WTC11 (cell line): ENCODE data around the gene NDRG2. TPM values are rescaled to one million over a fixed set of nuclear protein-coding genes. Genes with fewer than 3 reads are reported as not detected.

ENCODE experiments used
- ATAC-seq: fragments of 200-7000 bp; cut with Tn5 transposase; 2 replicates; pipeline ENCODE4 v1.10.0; 2021; ENCODE audit warnings: mild to moderate bottlenecking, moderate library complexity
- CTCF ChIA-PET: fragments of 300-600 bp; sonication (Branson Sonifier 250); formaldehyde crosslinking; loops from one replicate; lab custom pipeline; 2021; ENCODE audit warnings: antibody characterized with exemption; lab: Charles Lee
- POLR2A ChIA-PET: fragments of 350-600 bp; sonication (Branson Sonifier 250); formaldehyde crosslinking; loops from one replicate; lab custom pipeline; 2021; ENCODE audit warnings: antibody characterized with exemption; lab: Charles Lee
- DNase-seq: peaks from one replicate; pipeline ENCODE4 v3.0.0; 2021; ENCODE audit warnings: low spot score
- H3K27ac Mint-ChIP-seq: 2 replicates; pipeline ENCODE4 v1.8.0; 2021; ENCODE audit warnings: mixed read lengths
- H3K27me3 Mint-ChIP-seq: 2 replicates; pipeline ENCODE4 v1.8.0; 2021; ENCODE audit warnings: low read depth, mild to moderate bottlenecking, moderate library complexity, mixed read lengths
- H3K36me3 Mint-ChIP-seq: 2 replicates; pipeline ENCODE4 v1.8.0; 2021; ENCODE audit warnings: mixed read lengths
- H3K4me1 Mint-ChIP-seq: 2 replicates; pipeline ENCODE4 v1.8.0; 2022; ENCODE audit warnings: mixed read lengths
- H3K4me3 Mint-ChIP-seq: 2 replicates; pipeline ENCODE4 v1.8.0; 2021; ENCODE audit warnings: mild to moderate bottlenecking, moderate library complexity, mixed read lengths
- H3K9me3 Mint-ChIP-seq: 2 replicates; pipeline ENCODE4 v1.8.0; 2021; ENCODE audit warnings: mixed read lengths
- AR ChIP-seq: fragments of 250-450 bp; sonication (Bioruptor Pico); IDR thresholded peaks from 2 replicates; pipeline ENCODE4 v1.9.0; 2021; ENCODE audit warnings: mild to moderate bottlenecking
- E2F4 ChIP-seq: sonication (generic); formaldehyde crosslinking; IDR thresholded peaks from 2 replicates; pipeline ENCODE4 v1.8.1; 2022; ENCODE audit warnings: low read depth, mild to moderate bottlenecking, moderate library complexity, missing genetic modification reagents, borderline replicate concordance
- E2F5 ChIP-seq: sonication (generic); formaldehyde crosslinking; IDR thresholded peaks from 2 replicates; pipeline ENCODE4 v1.8.1; 2022; ENCODE audit warnings: mild to moderate bottlenecking, moderate library complexity, missing genetic modification reagents
- ETV6 ChIP-seq: sonication (generic); formaldehyde crosslinking; IDR thresholded peaks from 2 replicates; pipeline ENCODE4 v1.8.1; 2022; ENCODE audit warnings: mild to moderate bottlenecking, missing genetic modification reagents
- FOXJ3 ChIP-seq: sonication (generic); formaldehyde crosslinking; IDR thresholded peaks from 2 replicates; pipeline ENCODE4 v1.9.0; 2021; ENCODE audit warnings: missing genetic modification reagents, mild to moderate bottlenecking, borderline replicate concordance
- GABPB1 ChIP-seq: sonication (generic); formaldehyde crosslinking; IDR thresholded peaks from 2 replicates; pipeline ENCODE4 v1.8.1; 2023; ENCODE audit warnings: mild to moderate bottlenecking, missing genetic modification reagents
- IRF2 ChIP-seq: sonication (generic); formaldehyde crosslinking; IDR thresholded peaks from 2 replicates; pipeline ENCODE4 v1.8.0; 2022; ENCODE audit warnings: low read depth, missing genetic modification reagents, borderline replicate concordance
- MLX ChIP-seq: sonication (generic); formaldehyde crosslinking; IDR thresholded peaks from 2 replicates; pipeline ENCODE4 v1.8.1; 2023; ENCODE audit warnings: mild to moderate bottlenecking, missing genetic modification reagents, moderate library complexity
- MXD4 ChIP-seq: fragments of 250-450 bp; sonication (Bioruptor Pico); IDR thresholded peaks from 2 replicates; pipeline ENCODE4 v1.8.0; 2021; ENCODE audit warnings: mild to moderate bottlenecking, moderate library complexity, borderline replicate concordance
- MYBL2 ChIP-seq: sonication (generic); formaldehyde crosslinking; IDR thresholded peaks from 2 replicates; pipeline ENCODE4 v1.8.1; 2023; ENCODE audit warnings: mild to moderate bottlenecking, moderate library complexity, missing genetic modification reagents
- NFATC4 ChIP-seq: fragments of 250-450 bp; sonication (Bioruptor Pico); IDR thresholded peaks from 2 replicates; pipeline ENCODE4 v1.9.0; 2021; ENCODE audit warnings: mild to moderate bottlenecking
- NFYB ChIP-seq: sonication (generic); formaldehyde crosslinking; conservative IDR thresholded peaks from 2 replicates; pipeline ENCODE4 v1.8.0; 2022; ENCODE audit warnings: low read depth, missing genetic modification reagents
- NR1H2 ChIP-seq: sonication (generic); formaldehyde crosslinking; IDR thresholded peaks from 2 replicates; pipeline ENCODE4 v1.9.0; 2021; ENCODE audit warnings: mild to moderate bottlenecking, moderate library complexity, missing genetic modification reagents
- OVOL2 ChIP-seq: fragments of 250-450 bp; sonication (Bioruptor Pico); IDR thresholded peaks from 2 replicates; pipeline ENCODE4 v1.9.0; 2021; ENCODE audit warnings: mild to moderate bottlenecking, borderline replicate concordance
- PREB ChIP-seq: sonication (generic); formaldehyde crosslinking; IDR thresholded peaks from 2 replicates; pipeline ENCODE4 v1.8.1; 2022; ENCODE audit warnings: mild to moderate bottlenecking, missing genetic modification reagents, moderate library complexity, borderline replicate concordance
- SP1 ChIP-seq: sonication (generic); formaldehyde crosslinking; conservative IDR thresholded peaks from 2 replicates; pipeline ENCODE4 v1.8.1; 2022; ENCODE audit warnings: missing genetic modification reagents
- USF1 ChIP-seq: sonication (generic); formaldehyde crosslinking; IDR thresholded peaks from 2 replicates; pipeline ENCODE4 v1.8.0; 2022; ENCODE audit warnings: mild to moderate bottlenecking, missing genetic modification reagents
- ZBTB21 ChIP-seq: sonication (generic); formaldehyde crosslinking; IDR thresholded peaks from 2 replicates; pipeline ENCODE4 v1.8.1; 2023; ENCODE audit warnings: mild to moderate bottlenecking, missing genetic modification reagents, borderline replicate concordance
- ZMAT4 ChIP-seq: fragments of 250-450 bp; sonication (Bioruptor Pico); IDR thresholded peaks from 2 replicates; pipeline ENCODE4 v1.9.0; 2021; ENCODE audit warnings: mild to moderate bottlenecking
- ZNF121 ChIP-seq: sonication (generic); formaldehyde crosslinking; IDR thresholded peaks from 2 replicates; pipeline ENCODE4 v1.8.0; 2023; ENCODE audit warnings: missing genetic modification reagents
- ZNF425 ChIP-seq: fragments of 250-450 bp; sonication (Bioruptor Pico); conservative IDR thresholded peaks from 2 replicates; pipeline ENCODE4 v1.9.0; 2021; ENCODE audit warnings: mild to moderate bottlenecking
- total RNA-seq: library from RNA; stranded (reverse); gene quantifications from 3 replicates; pipeline ENCODE4 v1.2.3, GENCODE V29; 2021

The NDRG2 gene
- total RNA-seq, 1 experiment from 2014 or later: 32.2 TPM

GRCh38 chr14:21061347-21061668 is 36.4 kb upstream of the NDRG2 start (continued):
- no peak for TF ChIP-seq SP1 (CRISPR knock-in tag)

GRCh38 chr14:21060614-21061346 is 35.9 kb upstream of the NDRG2 start:
- TF ChIP-seq MXD4 (CRISPR knock-in tag): no peak
- TF ChIP-seq NFATC4 (CRISPR knock-in tag): no peak
- no peak for TF ChIP-seq ETV6 (CRISPR knock-in tag)
- TF ChIP-seq FOXJ3 (CRISPR knock-in tag): no peak
- TF ChIP-seq GABPB1 (CRISPR knock-in tag): 0 out of 2 replicates have a peak, but pooled peaks have one; percentile 11
- TF ChIP-seq IRF2 (CRISPR knock-in tag): no peak
- TF ChIP-seq ZMAT4 (CRISPR knock-in tag): no peak
- TF ChIP-seq PREB: no peak
- ATAC-seq (no peak), DNase-seq (no peak)
- Mint-ChIP-seq H3K27me3 (0 out of 2 replicates have a peak, but pooled peaks cover 2% of the 10 kb centered on the region), H3K4me3 (no peak overlapping the region), H3K4me1 (peaks cover 2% of the 10 kb centered on the region), H3K9me3 (no peaks in the 10 kb centered on the region), H3K27ac (no peak overlapping the region), H3K36me3 (no peaks in the 10 kb centered on the region)
- ChIA-PET CTCF (interaction anchor here (1.1 to 3.1 kb wide), 6 partner anchors 21 to 89 kb away, joined by 4 to 17 read pairs (median 6); no protein-coding TSS in a partner anchor), POLR2A (no interaction called here)

- no peak overlapping the region for H3K27ac Mint-ChIP-seq
- POLR2A ChIA-PET: no interaction called here
- CTCF ChIA-PET: interaction anchor here (1.5 to 4.8 kb wide), 4 partner anchors 9 to 45 kb away, joined by 9 to 39 read pairs (median 16); no protein-coding TSS in a partner anchor
- ATAC-seq (no peak), DNase-seq (no peak)
- no peaks in the 10 kb centered on the region for H3K9me3 Mint-ChIP-seq
- no peaks in the 10 kb centered on the region for H3K36me3 Mint-ChIP-seq
- H3K4me1 Mint-ChIP-seq: peaks cover 7% of the 10 kb centered on the region
- H3K27me3 Mint-ChIP-seq: no peaks in the 10 kb centered on the region
- no peak overlapping the region for H3K4me3 Mint-ChIP-seq
- no peak for TF ChIP-seq NFYB
- no peak for TF ChIP-seq MYBL2 (CRISPR knock-in tag)
- TF ChIP-seq USF1 (CRISPR knock-in tag): no peak
- TF ChIP-seq NR1H2 (CRISPR knock-in tag): no peak
- no peak for TF ChIP-seq AR (CRISPR knock-in tag)
- no peak for TF ChIP-seq E2F5
- no peak for TF ChIP-seq MLX
- TF ChIP-seq ZNF425 (CRISPR knock-in tag): no peak
- TF ChIP-seq ZNF121: no peak
- no peak for TF ChIP-seq OVOL2 (CRISPR knock-in tag)
- TF ChIP-seq E2F4 (CRISPR knock-in tag): no peak
- no peak for TF ChIP-seq ZBTB21 (CRISPR knock-in tag)
- no peak for TF ChIP-seq FOXJ3 (CRISPR knock-in tag)
Observed at GRCh38 chr14:21059842-21060613, 35.2 kb upstream of the NDRG2 start.
